HUES48 (cell line): Measurements from ENCODE around the gene CACNG5.

Source experiments
- H3K27ac ChIP-seq: one replicate; pipeline ENCODE4 v1.7.0; 2013; ENCODE audit warnings: low read depth, low read length, inconsistent platforms
- H3K27me3 ChIP-seq: 2 replicates; pipeline ENCODE4 v1.6.1; 2013; ENCODE audit warnings: mild to moderate bottlenecking, low read length; ENCODE audit not compliant: control insufficient read depth, insufficient read depth
- H3K36me3 ChIP-seq: 2 replicates; pipeline ENCODE4 v1.6.1; 2013; ENCODE audit warnings: low read length; ENCODE audit not compliant: control insufficient read depth, insufficient read depth
- H3K4me1 ChIP-seq: 2 replicates; pipeline ENCODE4 v1.6.1; 2013; ENCODE audit warnings: mild to moderate bottlenecking, low read length; ENCODE audit not compliant: control insufficient read depth, insufficient read depth
- H3K4me3 ChIP-seq: 2 replicates; pipeline ENCODE4 v1.5.1; 2013; ENCODE audit warnings: mild to moderate bottlenecking, low read depth, low read length
- H3K9ac ChIP-seq: 2 replicates; pipeline ENCODE4 v1.6.1; 2013; ENCODE audit warnings: mild to moderate bottlenecking, low read depth, low read length, moderate library complexity
- H3K9me3 ChIP-seq: 2 replicates; pipeline ENCODE4 v1.6.1; 2013; ENCODE audit warnings: low read length; ENCODE audit not compliant: control insufficient read depth, insufficient read depth

CACNG5 gene

GRCh38 chr17:66906321-66907278, 71.7 kb downstream of the CACNG5 start:
- H3K4me3 ChIP-seq, result no peak overlapping the region
- H3K9ac ChIP-seq, result no peak overlapping the region
- no peak overlapping the region for H3K27ac ChIP-seq
- no peaks in the 10 kb centered on the region for H3K4me1 ChIP-seq
- no peaks in the 10 kb centered on the region for H3K9me3 ChIP-seq
- no peaks in the 10 kb centered on the region for H3K36me3 ChIP-seq
- H3K27me3 ChIP-seq, result peaks cover 6% of the 10 kb centered on the region

GRCh38 chr17:66909804-66910373, 75.0 kb downstream of the CACNG5 start:
- H3K4me3 ChIP-seq, result no peak overlapping the region
- H3K9ac ChIP-seq, result no peak overlapping the region
- no peaks in the 10 kb centered on the region for H3K9me3 ChIP-seq
- H3K36me3 ChIP-seq, result no peaks in the 10 kb centered on the region
- no peak overlapping the region for H3K27ac ChIP-seq
- H3K4me1 ChIP-seq, result no peaks in the 10 kb centered on the region
- peaks cover 6% of the 10 kb centered on the region for H3K27me3 ChIP-seq

GRCh38 chr17:66910651-66911285, 75.9 kb downstream of the CACNG5 start:
- peaks cover 6% of the 10 kb centered on the region for H3K27me3 ChIP-seq
- no peaks in the 10 kb centered on the region for H3K4me1 ChIP-seq
- H3K9me3 ChIP-seq, result no peaks in the 10 kb centered on the region
- no peak overlapping the region for H3K9ac ChIP-seq
- no peak overlapping the region for H3K4me3 ChIP-seq
- no peak overlapping the region for H3K27ac ChIP-seq
- no peaks in the 10 kb centered on the region for H3K36me3 ChIP-seq

- Histone ChIP-seq H3K36me3 (no peaks in the 10 kb centered on the region), H3K9ac (no peak overlapping the region), H3K27me3 (no peaks in the 10 kb centered on the region), H3K27ac (no peak overlapping the region), H3K4me1 (no peaks in the 10 kb centered on the region), H3K4me3 (no peak overlapping the region), H3K9me3 (no peaks in the 10 kb centered on the region)
Measured at GRCh38 chr17:66915204-66915611, 80.3 kb downstream of the CACNG5 start.

- Histone ChIP-seq H3K4me3 (no peak overlapping the region), H3K27ac (no peak overlapping the region), H3K9me3 (no peaks in the 10 kb centered on the region), H3K36me3 (no peaks in the 10 kb centered on the region), H3K4me1 (no peaks in the 10 kb centered on the region), H3K27me3 (no peaks in the 10 kb centered on the region), H3K9ac (no peak overlapping the region)
Measured at GRCh38 chr17:66915792-66916191, 80.9 kb downstream of the CACNG5 start.

GRCh38 chr17:66916946-66917345, 82.0 kb downstream of the CACNG5 start:
- Histone ChIP-seq H3K36me3 (no peaks in the 10 kb centered on the region), H3K27ac (no peak overlapping the region), H3K4me1 (no peaks in the 10 kb centered on the region), H3K9me3 (no peaks in the 10 kb centered on the region), H3K4me3 (no peak overlapping the region), H3K27me3 (no peaks in the 10 kb centered on the region), H3K9ac (no peak overlapping the region)

- Histone ChIP-seq H3K27ac (no peak overlapping the region), H3K36me3 (no peaks in the 10 kb centered on the region), H3K9ac (no peak overlapping the region), H3K4me1 (peaks cover 2% of the 10 kb centered on the region; the same call in 1 of the 2 replicates), H3K4me3 (no peak overlapping the region), H3K27me3 (no peaks in the 10 kb centered on the region), H3K9me3 (no peaks in the 10 kb centered on the region)
Measured at GRCh38 chr17:66918896-66919295, 84.0 kb downstream of the CACNG5 start.

- H3K27me3 ChIP-seq, result no peaks in the 10 kb centered on the region
- H3K4me3 ChIP-seq, result no peak overlapping the region
- H3K4me1 ChIP-seq, result peaks cover 3% of the 10 kb centered on the region; the same call in 1 of the 2 replicates
- no peak overlapping the region for H3K9ac ChIP-seq
- no peaks in the 10 kb centered on the region for H3K9me3 ChIP-seq
- H3K27ac ChIP-seq, result no peak overlapping the region
- no peaks in the 10 kb centered on the region for H3K36me3 ChIP-seq
Measured at GRCh38 chr17:66920435-66920834, 85.5 kb downstream of the CACNG5 start.

GRCh38 chr17:66920950-66921349, 86.0 kb downstream of the CACNG5 start:
- no peak overlapping the region for H3K9ac ChIP-seq
- H3K27me3 ChIP-seq, result no peaks in the 10 kb centered on the region
- H3K9me3 ChIP-seq, result no peaks in the 10 kb centered on the region
- peaks cover 3% of the 10 kb centered on the region; the same call in 1 of the 2 replicates for H3K4me1 ChIP-seq
- no peak overlapping the region for H3K27ac ChIP-seq
- H3K36me3 ChIP-seq, result no peaks in the 10 kb centered on the region
- H3K4me3 ChIP-seq, result no peak overlapping the region

GRCh38 chr17:66923886-66924285, 89.0 kb downstream of the CACNG5 start:
- Histone ChIP-seq H3K27me3 (no peaks in the 10 kb centered on the region), H3K4me1 (peaks cover 3% of the 10 kb centered on the region; the same call in 1 of the 2 replicates), H3K36me3 (no peaks in the 10 kb centered on the region), H3K9me3 (no peaks in the 10 kb centered on the region), H3K27ac (no peak overlapping the region), H3K9ac (no peak overlapping the region), H3K4me3 (no peak overlapping the region)
